ENCODE results near the gene NCKAP5L.

DNA sequence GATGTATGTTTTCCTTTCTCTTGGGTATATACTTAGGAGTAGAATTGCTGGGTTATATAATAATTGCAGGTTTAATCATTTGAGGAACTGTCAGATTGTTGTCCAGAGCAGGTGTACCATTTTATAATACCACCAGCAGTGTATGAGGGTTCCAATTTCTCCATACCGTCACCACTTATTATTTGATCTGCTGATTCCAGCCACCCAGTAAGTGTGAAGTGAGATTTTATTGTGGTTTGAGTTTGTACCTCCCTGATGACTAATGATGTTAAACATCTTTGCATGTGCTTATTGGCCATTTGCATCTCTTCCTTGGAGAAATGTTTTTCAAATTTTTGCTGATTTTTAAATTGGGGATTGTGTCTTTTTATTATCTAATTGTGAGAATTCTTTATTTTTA is 15.1 kb downstream of the NCKAP5L start:
- TF ChIP-seq, protein P1, sequence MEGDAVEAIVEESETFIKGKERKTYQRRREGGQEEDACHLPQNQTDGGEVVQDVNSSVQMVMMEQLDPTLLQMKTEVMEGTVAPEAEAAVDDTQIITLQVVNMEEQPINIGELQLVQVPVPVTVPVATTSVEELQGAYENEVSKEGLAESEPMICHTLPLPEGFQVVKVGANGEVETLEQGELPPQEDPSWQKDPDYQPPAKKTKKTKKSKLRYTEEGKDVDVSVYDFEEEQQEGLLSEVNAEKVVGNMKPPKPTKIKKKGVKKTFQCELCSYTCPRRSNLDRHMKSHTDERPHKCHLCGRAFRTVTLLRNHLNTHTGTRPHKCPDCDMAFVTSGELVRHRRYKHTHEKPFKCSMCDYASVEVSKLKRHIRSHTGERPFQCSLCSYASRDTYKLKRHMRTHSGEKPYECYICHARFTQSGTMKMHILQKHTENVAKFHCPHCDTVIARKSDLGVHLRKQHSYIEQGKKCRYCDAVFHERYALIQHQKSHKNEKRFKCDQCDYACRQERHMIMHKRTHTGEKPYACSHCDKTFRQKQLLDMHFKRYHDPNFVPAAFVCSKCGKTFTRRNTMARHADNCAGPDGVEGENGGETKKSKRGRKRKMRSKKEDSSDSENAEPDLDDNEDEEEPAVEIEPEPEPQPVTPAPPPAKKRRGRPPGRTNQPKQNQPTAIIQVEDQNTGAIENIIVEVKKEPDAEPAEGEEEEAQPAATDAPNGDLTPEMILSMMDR (IDR thresholded peaks at IDR 0.05; ENCODE audit: insufficient read depth, low read length, poor library complexity, severe bottlenecking) = no peak
- no peak for TF ChIP-seq EZH2phosphoT487 (conservative IDR thresholded peaks at IDR 0.05; ENCODE audit: low read length)

Data from SU-DHL-6 (cell line).